GM06990 (cell line): Measurements from ENCODE around the gene PTGR1.

Experiments
- DNase-seq: peaks from one replicate; pipeline ENCODE4 v3.0.0-alpha.2; 2011; ENCODE audit not compliant: insufficient read length; ENCODE audit errors: extremely low read depth
- H3K27me3 ChIP-seq: replicated peaks from 2 replicates; pipeline ENCODE4 v1.6.0; 2011; ENCODE audit warnings: low read length; ENCODE audit not compliant: control insufficient read depth, insufficient read depth
- H3K36me3 ChIP-seq: 2 replicates; pipeline ENCODE4 v1.5.1; 2011; ENCODE audit warnings: low read length; ENCODE audit not compliant: control insufficient read depth, insufficient read depth
- H3K4me3 ChIP-seq: replicated peaks from 2 replicates; pipeline ENCODE4 v1.5.1; 2011; ENCODE audit warnings: low read depth, mild to moderate bottlenecking, control low read depth, low read length
- CTCF ChIP-seq: IDR thresholded peaks from 2 replicates; pipeline ENCODE4 v1.5.1; 2011; ENCODE audit warnings: low read length, control low read depth, mild to moderate bottlenecking, inconsistent platforms; ENCODE audit not compliant: insufficient read depth, poor library complexity, severe bottlenecking

The PTGR1 gene

DNA sequence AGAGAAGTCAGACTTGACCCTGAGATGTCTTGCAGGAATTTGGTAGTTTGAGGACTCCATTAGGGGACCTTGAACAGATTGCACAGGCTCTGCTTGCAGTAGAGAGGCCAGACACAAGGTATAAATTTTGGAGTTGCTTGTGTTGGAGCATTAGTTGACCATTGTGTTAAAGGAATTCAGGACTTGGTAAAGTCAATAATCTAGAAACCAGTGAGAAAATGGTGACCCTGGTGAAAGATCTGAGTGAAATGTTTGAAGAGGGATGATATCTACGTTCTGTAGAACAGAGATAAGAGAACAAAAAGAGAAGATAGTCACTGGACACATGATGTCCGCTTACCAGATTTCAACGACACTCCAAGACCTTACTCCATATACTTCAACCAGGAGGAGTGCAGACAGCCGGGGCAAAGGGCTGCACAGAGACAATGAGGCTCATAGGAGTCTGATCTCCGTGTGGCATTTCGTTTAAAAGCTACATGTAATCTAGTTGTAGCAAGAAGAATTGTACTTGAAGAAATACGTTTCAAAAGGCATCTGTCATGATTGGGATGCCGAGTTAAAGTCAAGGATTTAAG, 44.8 kb upstream of the PTGR1 start:
- no peak for DNase-seq
- H3K27me3 ChIP-seq: no peaks in the 10 kb centered on the region
- H3K36me3 ChIP-seq: no peaks in the 10 kb centered on the region; the same call in none of the 2 replicates
- no peak overlapping the region for H3K4me3 ChIP-seq
- no peak for TF ChIP-seq CTCF

DNA sequence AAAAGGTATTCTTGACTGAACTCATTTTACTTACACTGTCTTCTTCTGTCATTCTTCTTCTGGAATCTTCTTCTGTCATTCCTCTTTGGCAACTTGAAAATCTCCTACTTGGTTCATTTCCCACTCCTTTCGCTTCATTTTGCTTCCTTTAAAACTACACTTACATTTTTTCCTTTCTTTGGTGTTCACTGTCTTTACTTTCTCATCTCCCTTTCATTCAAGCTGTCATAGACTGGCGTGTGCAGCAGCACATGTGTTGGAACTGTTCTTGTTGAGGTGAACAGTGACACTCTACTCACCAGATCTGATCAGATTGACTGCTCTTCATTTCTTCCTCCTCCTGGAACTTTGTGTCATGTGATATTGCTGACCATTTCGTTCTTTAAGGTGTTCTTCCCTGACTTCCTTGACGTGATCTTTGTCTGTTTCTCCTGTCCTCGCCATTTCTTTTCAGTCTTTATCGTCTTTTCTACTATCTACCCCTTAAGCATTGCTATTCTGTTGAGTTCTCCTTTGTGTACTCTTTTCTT, 38.0 kb upstream of the PTGR1 start:
- no peak for TF ChIP-seq CTCF
- H3K36me3 ChIP-seq: no peaks in the 10 kb centered on the region; the same call in 1 of the 2 replicates
- no peak overlapping the region for H3K4me3 ChIP-seq
- H3K27me3 ChIP-seq: no peaks in the 10 kb centered on the region
- no peak for DNase-seq

DNA sequence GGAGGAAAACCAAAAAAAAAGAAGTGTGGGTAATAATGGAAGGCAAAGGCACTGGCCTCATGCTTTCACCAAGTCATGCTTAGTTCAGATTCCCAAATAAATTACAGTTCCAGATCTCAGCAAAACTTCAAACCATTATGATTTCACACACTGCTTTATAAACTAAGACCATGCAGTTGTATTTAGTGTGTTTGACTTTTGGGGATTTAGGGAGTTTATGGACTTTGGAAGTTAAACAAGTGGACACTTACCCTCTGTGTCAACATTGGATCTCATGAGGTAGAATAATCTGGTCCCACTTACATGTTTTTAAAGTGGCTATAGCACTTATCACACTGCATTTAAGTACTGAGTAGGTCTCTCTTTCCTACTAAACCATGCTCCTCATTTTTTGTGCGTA, 35.4 kb upstream of the PTGR1 start:
- no peak for TF ChIP-seq CTCF
- DNase-seq: no peak
- Histone ChIP-seq H3K27me3 (no peaks in the 10 kb centered on the region), H3K36me3 (no peaks in the 10 kb centered on the region; the same call in 1 of the 2 replicates), H3K4me3 (no peak overlapping the region)

DNA sequence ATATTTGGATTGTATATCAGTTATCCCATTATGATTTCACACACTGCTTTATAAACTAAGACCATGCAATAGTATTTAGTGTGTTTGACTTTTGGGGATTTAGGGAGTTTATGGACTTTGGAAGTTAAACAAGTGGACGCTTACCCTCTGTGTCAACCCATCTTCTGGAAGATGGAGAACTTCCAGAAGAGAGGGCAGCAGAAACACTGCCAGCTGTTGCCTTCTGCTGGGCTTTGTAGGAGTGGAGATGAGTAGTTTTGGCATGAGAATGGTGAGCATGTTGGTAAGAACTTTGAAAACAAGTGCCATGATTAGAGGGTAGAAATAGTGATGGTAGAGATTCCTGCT, 33.9 kb upstream of the PTGR1 start:
- H3K36me3 ChIP-seq: no peaks in the 10 kb centered on the region; the same call in 1 of the 2 replicates
- no peak for DNase-seq
- TF ChIP-seq CTCF: no peak
- H3K4me3 ChIP-seq: no peak overlapping the region
- H3K27me3 ChIP-seq: no peaks in the 10 kb centered on the region

GRCh38 chr9:111632695-111633388, 33.4 kb upstream of the PTGR1 start:
- Histone ChIP-seq H3K4me3 (peak overlapping the region; percentile 90), H3K27me3 (no peaks in the 10 kb centered on the region), H3K36me3 (no peaks in the 10 kb centered on the region; the same call in 1 of the 2 replicates)
- DNase-seq: no peak
- TF ChIP-seq CTCF: no peak

- TF ChIP-seq CTCF: no peak
- Histone ChIP-seq H3K36me3 (no peaks in the 10 kb centered on the region; the same call in 1 of the 2 replicates), H3K27me3 (no peaks in the 10 kb centered on the region), H3K4me3 (peak overlapping the region; percentile 90)
- no peak for DNase-seq
Observed at GRCh38 chr9:111632060-111632459, 32.6 kb upstream of the PTGR1 start.
